A549 treated with GW870086 at 1 μM for 4 hours (cell line): ENCODE measurements around the gene SLC12A3. TPM values are rescaled to one million over a fixed set of nuclear protein-coding genes. Genes with fewer than 3 reads are reported as not detected.

Experiments used
- total RNA-seq: library from RNA; stranded (reverse); fragments of 200-300 nt; extraction: Qiagen RNA extraction; gene quantifications from 5 replicates; pipeline ENCODE4 v1.2.3, GENCODE V29; 2022; ENCODE audit warnings: low read depth

Gene SLC12A3
- not detected in 5 replicates for total RNA-seq

GRCh38 chr16:56864960-56865359, at the start of gene SLC12A3:
Gene SLC12A3 (plus strand): TSS chr16:56865207. CDS start chr16:56865236, 29 bp downstream.

GRCh38 chr16:56931892-56932720, 67.1 kb downstream of the SLC12A3 start, which contains the start of gene HERPUD1:
Gene HERPUD1 (plus strand): TSS chr16:56932142. CDS start chr16:56932245, 103 bp downstream.

GRCh38 chr16:56961851-56962281, 96.9 kb downstream of the SLC12A3 start, which contains the start of gene CETP:
Gene CETP (plus strand): TSS chr16:56961950. CDS start chr16:56961980, 30 bp downstream.

Other genes starting within 250 kb of the SLC12A3 start
- 0.69 TPM in 1 of 5 replicates, not detected in the others for gene MT1E, start 239.4 kb upstream of the SLC12A3 start, total RNA-seq
- not detected in 5 replicates for gene MT1M, start 232.5 kb upstream of the SLC12A3 start, total RNA-seq
- 18.1 to 25.3 TPM (median 21.5 TPM) in 5 replicates for gene MT1A, start 226.5 kb upstream of the SLC12A3 start, total RNA-seq
- gene MT1B, start 213.3 kb upstream of the SLC12A3 start, total RNA-seq = 0.52 TPM in 2 of 5 replicates, not detected in the others
- gene MT1F, start 207.2 kb upstream of the SLC12A3 start, total RNA-seq = 15.9 to 26.2 TPM (median 18.6 TPM) in 5 replicates
- not detected in 5 replicates for gene MT1G, start 197.1 kb upstream of the SLC12A3 start, total RNA-seq
- gene MT1H, start 195.4 kb upstream of the SLC12A3 start, total RNA-seq = not detected in 5 replicates
- 449 to 807 TPM (median 553 TPM) in 5 replicates for gene MT1X, start 182.7 kb upstream of the SLC12A3 start, total RNA-seq
- 89.1 to 104 TPM (median 98.0 TPM) in 5 replicates for gene NUP93, start 135.1 kb upstream of the SLC12A3 start, total RNA-seq
- gene HERPUD1, start 66.9 kb downstream of the SLC12A3 start, total RNA-seq = 87.0 to 101 TPM (median 91.4 TPM) in 5 replicates
- gene CETP, start 96.7 kb downstream of the SLC12A3 start, total RNA-seq = not detected in 5 replicates
- gene NLRC5, start 124.3 kb downstream of the SLC12A3 start, total RNA-seq = 3.3 to 4.9 TPM (median 4.1 TPM) in 5 replicates
- 38.1 to 47.9 TPM (median 45.5 TPM) in 5 replicates for gene CPNE2, start 227.4 kb downstream of the SLC12A3 start, total RNA-seq